Activated CD4-positive, alpha-beta T cell treated with anti-CD3 and anti-CD28 coated beads for 48 hours (primary cell): Measurements from ENCODE around the gene PKLR.

Experiments
- DNase-seq: peaks from one replicate; pipeline ENCODE4 v3.0.0-alpha.2; 2020

Gene PKLR

DNA sequence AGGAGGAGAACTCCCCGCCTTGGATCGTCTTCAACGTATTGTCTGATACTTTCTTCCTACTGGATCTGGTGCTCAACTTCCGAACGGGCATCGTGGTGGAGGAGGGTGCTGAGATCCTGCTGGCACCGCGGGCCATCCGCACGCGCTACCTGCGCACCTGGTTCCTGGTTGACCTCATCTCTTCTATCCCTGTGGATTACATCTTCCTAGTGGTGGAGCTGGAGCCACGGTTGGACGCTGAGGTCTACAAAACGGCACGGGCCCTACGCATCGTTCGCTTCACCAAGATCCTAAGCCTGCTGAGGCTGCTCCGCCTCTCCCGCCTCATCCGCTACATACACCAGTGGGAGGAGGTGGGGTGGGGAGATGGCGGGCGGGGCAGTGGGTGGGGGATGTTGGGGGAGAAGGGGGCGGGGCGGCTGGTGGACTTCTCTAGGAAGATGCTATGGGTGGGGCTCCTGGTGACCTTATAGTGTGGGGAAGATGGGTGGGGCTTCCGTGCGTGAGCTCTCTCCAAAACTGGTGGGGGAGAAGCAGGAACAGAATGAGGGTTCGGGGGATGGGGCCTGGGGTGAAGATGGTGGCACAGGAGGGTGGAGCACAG lies 18.6 kb downstream of the PKLR start:
- no peak for DNase-seq

DNA sequence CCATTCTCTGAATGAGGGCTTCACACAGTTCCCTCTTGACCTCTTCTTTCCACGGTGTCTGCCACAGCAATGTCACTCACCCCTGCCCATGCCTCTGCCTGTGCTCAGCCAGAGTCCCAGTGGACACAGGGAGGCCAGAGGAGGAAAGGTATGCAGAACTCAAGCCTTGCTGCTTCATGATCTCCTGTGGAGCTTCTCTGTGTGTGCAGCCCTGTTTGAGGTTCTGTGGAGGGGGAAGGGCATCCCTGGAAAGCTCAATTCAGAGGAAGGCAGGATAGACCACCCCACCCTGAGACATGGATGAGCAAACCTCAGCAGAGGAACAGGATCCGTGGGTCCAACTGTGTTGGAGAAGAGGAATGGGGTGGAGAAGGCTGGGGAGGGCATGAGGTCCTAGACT lies 22.0 kb downstream of the PKLR start:
- DNase-seq: no peak

DNA sequence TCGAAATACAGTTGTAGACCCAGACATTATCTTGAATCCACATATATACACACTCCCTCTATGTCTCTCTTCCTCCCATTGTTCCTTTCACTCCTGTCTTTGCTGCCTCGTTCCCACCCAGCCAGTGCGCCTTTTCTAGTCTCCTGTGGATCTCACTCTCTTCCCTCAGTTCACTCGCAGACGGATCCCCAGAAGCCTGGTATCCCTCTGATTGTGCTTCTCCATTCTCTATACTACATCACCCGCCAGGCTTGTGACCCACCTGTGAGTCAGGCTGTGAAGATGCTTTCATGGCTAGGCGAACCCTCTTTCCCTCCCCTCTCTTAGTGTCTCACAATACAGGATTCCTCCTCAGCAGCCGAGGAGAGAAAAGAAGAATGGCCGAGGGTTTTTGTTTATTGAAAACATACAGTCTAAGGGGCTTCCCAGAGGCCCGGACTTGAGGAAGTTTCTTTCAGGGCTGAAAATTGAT lies 22.5 kb downstream of the PKLR start:
- no peak for DNase-seq

DNA sequence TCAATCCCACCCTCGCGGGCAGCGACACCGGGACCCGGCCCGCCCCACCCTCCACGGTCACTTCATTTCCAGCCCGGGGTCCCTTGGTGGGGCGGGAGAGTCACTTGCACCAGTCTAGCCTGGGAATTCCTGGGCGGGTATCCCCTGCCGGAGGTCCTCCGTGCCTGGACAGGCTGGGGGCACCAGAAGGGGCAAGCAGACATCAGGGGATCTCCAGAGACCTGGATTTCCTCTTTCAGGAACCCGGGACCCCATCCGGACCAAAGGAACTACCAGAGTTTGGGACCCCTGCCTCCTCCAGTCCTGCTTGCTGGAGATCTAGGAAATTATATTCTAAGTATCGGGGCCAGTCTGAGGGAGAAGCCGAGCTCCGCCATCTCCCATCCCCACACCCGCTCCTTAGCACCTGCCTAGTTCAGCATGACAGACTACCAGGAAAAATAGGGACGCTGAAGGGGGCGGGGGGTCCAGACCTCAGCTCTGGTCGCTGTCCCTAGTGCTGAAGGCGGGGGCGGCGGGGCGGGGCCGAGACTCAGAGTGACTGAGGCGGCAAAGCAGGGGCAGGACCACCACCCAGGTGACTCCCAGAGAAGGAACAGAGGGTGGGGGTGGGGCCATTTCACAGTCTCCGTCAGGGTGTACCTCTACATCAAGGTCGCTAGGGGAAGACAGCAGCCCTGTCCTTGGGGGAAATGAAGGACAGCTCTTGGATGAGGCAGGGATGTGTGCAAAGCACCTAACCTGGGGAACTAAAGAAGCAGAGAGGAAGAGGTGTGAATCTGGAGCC lies 23.1 kb downstream of the PKLR start:
- peak; percentile 86 for DNase-seq

DNA sequence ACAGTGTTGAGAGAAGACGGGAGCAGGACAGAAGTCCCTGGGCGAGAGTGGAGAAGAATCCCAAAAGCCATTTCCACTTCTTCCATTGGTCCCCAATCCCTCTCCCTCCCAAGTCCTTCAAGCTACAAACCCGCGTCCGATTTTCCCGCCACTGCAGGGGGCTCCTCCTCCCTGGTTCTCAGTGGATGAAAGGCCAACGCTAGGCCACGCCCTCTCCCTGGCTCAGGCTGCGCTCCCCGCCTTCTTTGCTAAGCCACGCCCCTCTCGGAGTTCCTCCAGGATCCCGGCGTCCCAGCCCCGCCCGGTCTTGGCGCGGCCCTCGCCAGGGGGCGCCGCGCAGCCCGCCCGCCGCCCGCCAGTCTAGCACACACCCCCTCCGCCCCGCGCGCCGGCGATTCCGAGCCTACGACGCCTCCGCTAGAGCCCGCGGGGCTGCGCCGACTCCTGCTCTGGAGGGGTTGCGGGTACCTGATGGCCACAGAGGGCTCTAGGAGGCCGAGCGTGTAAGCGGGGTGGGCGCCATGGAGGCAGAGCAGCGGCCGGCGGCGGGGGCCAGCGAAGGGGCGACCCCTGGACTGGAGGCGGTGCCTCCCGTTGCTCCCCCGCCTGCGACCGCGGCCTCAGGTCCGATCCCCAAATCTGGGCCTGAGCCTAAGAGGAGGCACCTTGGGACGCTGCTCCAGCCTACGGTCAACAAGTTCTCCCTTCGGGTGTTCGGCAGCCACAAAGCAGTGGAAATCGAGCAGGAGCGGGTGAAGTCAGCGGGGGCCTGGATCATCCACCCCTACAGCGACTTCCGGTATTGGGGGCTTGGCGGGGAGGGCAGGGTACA lies 24.0 kb downstream of the PKLR start, which contains the start of gene HCN3:
Gene HCN3, plus strand, starts transcription at position 394 of the 832 bp plus-strand sequence. Its CDS starts 128 bp downstream, at position 522.
- peak; percentile 96 for DNase-seq

DNA sequence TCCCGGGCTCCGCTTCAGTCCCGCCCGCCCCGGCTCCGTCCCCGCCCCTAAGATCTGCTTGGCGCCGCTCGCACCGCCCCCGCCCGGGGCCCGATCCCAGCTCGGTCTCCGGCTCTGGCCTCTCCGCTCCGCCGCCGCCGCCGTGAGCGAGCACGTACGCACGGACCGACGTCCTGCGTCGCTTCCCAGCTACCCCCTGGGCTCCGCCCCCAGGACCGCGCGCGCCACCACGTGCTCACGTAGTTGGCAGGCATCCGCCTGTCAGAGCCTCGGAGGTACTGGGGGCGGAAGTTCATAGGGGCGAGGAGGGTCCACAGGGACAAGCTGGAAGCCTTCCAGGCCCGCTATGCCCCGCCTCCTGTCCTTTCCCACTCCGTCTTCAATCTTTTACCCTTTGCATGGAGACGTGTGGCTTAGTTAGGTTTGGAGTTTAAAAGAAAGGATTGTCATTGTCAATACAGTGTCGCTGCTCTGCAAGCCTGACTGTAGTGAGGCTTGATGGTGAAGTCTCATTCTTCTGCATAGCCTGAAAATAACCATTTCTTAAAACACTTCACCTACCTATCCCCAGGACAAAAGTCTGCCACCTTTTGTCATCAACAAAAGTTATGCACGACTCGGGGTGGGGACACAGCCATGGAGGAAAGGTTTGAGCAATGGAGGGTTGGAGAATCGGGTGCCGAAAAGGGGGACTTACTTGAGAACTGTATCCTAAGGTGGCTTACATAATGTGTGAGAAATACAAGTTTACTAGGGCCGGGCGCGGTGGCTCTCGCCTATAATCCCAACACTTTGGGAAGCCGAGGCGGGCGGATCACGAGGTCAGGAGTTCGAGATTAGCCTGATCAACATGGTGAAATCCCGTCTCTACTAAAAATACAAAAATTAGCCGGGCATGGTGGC lies 27.6 kb downstream of the PKLR start, which contains the start of gene CLK2:
Gene CLK2, minus strand, starts transcription at position 162 of the 903 bp plus-strand sequence. CDS start 2,527 bp downstream, outside the sequence.
- peak; percentile 99 for DNase-seq

DNA sequence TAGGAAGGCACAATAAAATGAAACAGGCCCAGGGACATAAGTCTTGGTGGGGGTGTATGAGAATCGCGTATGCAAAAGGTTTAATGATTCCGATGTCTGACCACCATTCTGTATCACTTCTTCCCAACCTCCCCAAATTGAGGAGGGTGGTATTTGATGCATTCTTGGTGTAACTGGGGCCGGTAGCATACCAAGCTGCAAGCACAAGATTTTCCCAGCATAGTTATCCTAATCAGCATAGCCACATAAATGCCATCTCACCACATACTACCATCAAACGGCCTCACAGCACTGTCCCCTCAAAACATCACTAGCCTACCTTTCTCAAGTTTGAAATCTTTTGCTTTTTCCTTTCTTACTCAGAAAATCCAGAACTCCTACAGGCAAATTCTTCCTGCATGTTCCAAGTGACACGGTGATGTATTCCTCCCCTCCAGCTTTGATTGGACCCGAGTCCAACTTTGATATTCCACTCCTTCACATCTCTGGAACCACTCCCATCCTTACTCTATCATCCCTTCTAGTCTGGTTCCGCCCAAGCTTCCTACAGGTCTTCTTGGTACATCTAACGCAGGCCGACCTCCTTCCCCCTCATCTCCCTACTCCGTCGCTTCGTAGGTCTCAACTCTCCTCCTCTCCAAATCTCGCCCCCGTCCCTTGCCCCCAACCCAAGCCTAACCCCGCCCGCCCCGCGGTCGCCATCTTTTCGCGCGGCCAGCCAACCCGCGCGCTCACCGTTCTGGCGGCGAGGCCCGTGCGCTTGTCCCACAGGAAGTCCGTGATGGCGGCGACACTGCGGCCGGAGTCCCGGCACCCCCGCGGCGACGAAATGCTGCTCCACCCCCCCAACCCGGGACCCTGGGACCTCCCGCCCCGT lies 28.5 kb downstream of the PKLR start:
- no peak for DNase-seq

DNA sequence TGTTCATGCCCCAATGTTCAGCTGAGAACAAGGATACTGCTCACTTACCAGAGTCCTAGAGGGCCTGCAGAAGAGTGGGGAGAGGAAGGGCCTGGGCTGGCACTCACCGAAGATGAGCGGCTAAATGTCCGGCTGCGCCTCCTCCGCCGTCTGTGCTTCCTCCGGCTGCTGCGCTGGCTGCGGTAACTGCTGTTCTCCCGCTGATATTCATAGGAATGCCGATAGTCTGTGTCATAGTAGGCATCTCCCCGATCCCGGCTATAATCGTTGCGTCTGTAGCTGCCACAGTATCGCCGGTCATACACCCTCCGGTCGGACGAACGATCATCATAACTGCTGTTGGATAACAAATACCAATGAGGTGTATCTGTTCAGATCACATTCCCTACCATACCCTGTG lies 31.9 kb downstream of the PKLR start:
- DNase-seq: no peak

DNA sequence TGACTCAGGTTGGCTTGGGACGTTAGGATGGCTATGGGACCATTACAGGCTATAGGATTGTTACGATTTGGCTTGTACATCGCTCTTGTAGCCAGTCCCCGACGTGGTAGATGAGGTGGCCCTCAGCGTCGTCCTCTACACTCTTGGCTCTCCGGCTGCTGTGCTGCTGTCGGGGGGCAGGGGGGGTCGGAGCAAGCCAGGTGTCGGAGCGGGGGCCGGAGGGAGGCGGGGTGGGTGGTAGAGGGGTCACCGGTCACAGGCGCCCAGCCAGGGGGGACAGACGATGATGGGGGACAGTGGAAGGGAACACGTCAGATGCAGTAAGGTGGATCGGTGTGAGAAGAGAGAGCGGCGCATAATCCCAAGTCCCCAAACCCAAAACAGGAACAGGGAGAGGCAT lies 32.6 kb downstream of the PKLR start:
- no peak for DNase-seq

DNA sequence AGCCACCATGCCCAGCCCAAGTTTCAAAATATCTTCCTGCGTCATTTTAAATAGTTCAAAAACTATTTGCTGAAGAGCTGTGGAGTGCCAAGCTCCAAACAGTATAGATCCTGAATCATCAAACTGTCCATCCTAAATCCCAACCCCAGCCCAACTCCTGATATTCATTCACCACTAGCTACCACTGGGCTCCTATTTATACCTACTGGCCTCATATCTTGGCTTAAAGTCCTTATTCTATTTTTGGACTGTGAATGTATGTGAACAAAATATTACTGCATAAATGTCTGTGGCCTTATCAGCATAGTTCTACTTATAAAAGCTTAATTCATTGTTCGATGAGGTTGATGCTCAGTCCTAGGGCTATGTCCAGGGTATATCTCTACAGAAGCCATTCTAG lies 33.9 kb downstream of the PKLR start:
- DNase-seq: no peak

DNA sequence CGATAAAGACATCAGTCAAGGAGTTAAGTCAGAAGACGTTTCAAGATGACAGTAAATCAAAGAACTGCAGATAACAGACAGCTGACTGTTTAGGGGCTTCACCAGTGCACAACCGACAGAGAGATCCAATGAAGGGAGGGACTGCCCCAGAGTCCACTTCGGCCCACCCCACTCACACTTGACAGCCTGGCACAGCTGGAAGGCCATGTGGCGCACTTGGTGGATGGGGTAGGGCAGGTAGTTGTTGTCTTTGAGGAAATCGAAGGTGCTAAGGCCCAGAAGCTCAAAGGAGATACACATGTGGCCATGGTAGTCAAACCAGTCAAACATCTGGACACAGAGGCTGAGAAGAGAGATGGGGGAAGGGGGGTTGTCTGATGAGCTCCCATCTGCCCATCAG lies 34.7 kb downstream of the PKLR start:
- DNase-seq: no peak

DNA sequence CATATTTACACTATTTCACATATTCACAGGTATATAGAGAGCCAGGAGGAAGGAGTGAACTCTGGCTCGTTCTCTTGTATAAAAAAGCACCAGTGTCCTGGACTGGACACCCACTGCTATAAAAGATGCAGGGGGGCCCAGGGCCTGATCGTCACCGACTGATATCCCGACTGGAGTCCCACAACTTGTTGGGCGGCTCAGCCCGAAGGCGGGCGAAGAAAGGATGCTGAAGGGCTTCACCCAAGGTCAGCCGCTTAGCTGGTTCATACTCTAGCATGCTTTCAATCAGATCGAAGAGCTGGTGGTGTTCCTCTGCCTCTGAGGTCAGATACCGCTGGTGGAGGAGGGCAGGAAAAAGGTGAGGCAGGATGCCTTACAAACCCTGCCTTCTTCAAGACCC lies 38.2 kb downstream of the PKLR start:
- no peak for DNase-seq

DNA sequence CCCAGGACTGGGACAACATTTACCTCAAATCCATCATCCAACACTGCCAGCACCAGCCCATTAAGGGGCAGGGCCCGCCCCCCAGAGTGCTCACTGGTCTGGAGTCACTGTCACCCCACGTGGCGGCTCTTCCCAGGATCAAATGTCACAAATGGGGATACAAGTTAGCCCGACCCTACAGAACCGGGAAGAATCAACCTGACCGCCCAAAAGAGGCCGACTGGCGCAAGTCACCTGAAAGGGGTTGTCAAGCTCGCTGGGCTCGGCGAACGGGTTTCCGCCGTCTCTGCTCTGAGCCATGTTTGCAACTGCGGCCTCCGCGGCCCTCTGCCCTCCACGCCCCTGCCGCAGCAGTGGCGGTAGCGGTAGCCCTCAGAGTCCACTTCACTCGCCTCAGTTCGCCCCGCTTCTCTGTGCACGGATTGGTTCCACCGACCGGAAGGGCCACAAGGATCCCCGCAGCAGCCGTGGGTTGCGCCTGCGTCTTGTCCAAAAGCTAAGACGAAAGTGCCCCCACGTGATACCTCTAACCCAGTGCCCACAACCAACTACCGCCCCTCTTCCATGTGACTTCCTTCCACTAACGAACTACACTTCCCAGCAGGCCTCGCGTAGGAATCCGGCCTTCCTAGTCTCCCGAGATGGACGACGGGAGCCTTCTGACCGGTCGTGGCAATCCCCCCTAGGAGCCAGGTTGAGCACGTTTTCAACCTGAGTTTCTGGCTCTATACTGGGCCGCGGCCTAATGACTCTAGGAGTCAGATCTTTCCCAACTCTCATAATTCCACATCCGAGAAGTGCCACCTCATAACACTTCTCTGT lies 39.2 kb downstream of the PKLR start, which contains the start of gene SCAMP3:
Gene SCAMP3, minus strand, starts transcription at position 509 of the 822 bp plus-strand sequence. Its CDS starts 209 bp downstream, at position 300.
- peak; percentile 91 for DNase-seq

DNA sequence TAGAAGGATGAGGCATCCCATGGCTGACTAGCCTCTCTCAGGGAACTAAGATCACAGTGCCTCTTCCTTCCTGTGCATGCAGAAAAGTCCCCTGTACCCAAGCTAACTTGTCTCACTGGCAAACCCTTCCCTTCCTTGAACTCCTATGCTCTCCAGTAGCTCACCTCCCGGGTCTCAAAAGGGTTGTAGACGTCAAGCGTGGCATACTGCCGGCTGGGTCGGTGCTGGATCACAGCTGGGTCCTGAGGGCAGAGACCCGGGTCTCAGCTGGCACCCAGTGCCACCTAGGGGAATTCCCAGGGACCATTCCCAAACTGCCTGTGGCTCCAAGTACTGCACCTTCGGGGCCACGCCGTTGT lies 39.8 kb downstream of the PKLR start:
- peak; percentile 50 for DNase-seq

DNA sequence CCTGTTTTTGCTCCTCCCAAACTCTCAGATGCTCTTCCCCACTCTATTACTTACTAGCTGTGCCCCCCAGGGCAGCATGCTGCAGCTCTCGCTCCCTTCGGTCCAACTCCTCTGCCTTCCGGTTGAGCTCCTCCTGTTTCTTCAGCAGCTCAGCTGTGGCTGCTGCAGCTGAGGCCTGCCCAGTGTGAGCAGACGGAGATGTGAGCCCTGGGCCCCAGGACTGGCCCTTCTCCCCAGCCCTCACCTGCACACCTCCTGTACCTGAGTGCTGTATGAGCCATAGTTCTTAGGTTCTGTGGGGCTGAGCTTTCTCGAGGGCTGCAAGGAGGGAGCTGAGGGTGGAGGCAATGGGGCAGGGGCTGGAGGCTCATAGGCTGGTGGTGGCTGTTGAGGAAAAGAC lies 41.0 kb downstream of the PKLR start:
- DNase-seq: no peak

DNA sequence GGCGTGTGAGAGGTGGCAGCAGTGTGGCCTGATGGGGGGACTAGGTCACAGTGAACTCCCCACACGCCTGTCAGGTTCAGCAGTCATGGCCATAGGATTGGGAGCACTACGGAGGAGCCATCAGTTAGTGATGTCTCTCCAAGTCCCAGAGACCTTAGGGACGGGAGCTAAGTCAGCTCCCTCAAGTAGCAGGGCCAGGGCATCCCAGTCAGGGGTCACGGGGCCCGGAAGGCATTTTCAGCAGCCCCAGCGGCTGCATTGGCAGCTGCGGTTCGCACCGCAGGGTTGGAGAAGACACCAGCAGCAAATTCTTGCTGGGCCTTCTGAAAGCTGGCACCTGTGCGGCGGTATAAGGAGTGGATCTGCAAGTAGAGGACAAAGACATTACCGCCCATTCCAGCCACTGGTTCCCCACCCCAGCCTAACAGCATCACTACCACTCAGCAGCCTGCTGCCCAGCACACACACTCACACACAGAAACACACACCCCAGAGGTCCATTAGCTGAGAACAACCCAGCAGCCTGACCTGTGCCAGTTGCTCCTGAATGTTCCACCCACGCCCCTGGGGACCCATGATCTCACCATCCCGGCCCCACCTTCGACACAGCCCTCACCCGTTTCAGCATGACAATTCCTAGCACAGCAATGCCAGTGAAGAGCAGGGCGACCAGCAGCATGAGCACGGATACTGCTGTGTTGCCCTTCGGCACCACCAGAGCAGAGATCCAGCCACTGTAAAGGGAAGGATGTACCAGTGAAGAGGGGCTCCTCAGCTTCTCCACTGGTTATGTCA lies 45.0 kb downstream of the PKLR start:
- no peak for DNase-seq

DNA sequence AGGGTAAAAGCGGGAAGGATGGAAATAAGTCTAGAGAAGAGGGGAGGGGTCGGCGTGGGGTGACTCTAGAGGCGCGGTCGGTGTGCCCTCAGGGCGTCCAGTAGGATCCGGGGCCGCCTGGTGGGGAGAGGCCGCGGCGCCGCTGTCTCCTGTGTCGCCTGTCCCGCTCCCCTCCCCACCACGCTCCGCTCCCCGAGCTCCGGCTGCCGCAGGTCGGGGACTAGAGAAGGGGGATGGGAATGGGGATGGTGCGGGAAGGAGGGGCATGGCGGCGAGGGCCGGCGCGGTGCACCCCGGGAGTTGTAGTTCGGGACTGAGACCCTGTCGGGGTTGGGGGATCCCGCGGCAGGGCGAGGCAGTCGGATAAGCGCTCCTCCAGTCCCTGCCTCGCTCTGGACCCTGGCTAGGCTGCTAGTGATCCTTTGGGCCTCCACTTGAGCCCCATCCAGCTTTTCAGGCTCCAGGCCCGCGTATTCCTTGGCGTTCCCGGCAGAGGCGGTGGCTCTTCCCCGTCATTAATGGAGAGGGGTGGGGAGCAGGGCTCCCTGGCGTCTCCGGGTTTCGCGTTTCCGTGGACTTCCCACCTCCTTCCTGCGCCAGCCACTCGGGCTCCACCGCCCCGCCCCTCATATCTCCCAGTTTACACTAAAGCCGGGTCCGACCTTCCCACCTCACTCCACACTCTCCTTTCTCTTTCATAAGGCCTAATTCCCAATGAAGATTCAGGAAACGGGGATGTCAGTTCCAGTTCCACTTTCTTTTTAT lies 45.8 kb downstream of the PKLR start, which contains the start of gene ENTREP3:
Gene ENTREP3, minus strand, starts transcription at position 241 of the 765 bp plus-strand sequence. CDS start 606 bp downstream, outside the sequence.
- DNase-seq: peak; percentile 88

DNA sequence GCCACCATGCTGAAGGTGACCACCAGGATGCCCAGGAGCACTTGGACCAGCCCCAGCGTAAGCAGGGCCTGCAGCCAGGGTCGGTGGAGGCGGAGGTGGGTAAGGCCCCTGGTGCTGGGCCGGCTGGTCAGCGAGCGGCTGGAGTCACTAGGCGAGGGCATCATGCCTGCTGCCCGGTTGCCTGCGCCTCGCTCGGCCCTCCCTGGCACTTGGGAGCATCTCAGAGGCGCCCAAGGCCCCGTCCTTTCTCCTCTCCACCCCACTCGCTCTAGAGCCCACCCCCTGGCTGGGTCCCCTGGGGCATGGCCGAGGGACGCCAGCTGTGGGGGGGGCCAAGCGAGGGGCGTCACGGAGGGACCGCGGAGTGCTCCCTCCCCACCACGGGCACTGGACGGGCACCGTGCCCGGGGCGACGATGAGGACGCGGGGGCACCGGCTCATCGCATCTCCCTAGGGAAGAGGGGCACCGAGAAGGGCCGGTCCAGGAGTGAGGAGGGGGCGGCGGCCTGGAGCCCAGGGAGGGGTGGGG lies 46.5 kb downstream of the PKLR start:
- no peak for DNase-seq
